Neural cell (in vitro differentiated cells): ENCODE data around the gene TIMM22.

ENCODE experiments used
- EP300 ChIP-seq: fragments of 450-650 bp; conservative IDR thresholded peaks from 2 replicates; pipeline ENCODE4 v1.6.1; 2014; ENCODE audit warnings: antibody characterized with exemption, mild to moderate bottlenecking, moderate library complexity; ENCODE audit not compliant: poor library complexity, severe bottlenecking
- EZH2 ChIP-seq: fragments of 200-600, 300-800 bp; shearing (Covaris generic), sonication (generic); IDR thresholded peaks from 2 replicates; pipeline ENCODE4 v1.6.1; 2014; ENCODE audit warnings: antibody characterized with exemption, low read length, borderline replicate concordance, mild to moderate bottlenecking; ENCODE audit not compliant: insufficient read depth, poor library complexity, severe bottlenecking
- MXI1 ChIP-seq: fragments of 450-650 bp; conservative IDR thresholded peaks from 2 replicates; pipeline ENCODE4 v1.6.1; 2014; ENCODE audit warnings: antibody characterized with exemption, mild to moderate bottlenecking; ENCODE audit not compliant: poor library complexity, severe bottlenecking
- POLR2AphosphoS5 ChIP-seq: IDR thresholded peaks from 2 replicates; pipeline ENCODE4 v1.6.1; 2012
- RAD21 ChIP-seq: fragments of 450-650 bp; conservative IDR thresholded peaks from 2 replicates; pipeline ENCODE4 v1.6.1; 2014; ENCODE audit warnings: antibody characterized with exemption, mild to moderate bottlenecking, moderate library complexity
- SMC3 ChIP-seq: fragments of 450-650 bp; conservative IDR thresholded peaks from 2 replicates; pipeline ENCODE4 v1.6.1; 2014; ENCODE audit warnings: antibody characterized with exemption, mild to moderate bottlenecking, moderate library complexity; ENCODE audit not compliant: poor library complexity
- TAF1 ChIP-seq: IDR thresholded peaks from 2 replicates; pipeline ENCODE4 v1.6.1; 2012; ENCODE audit warnings: low read depth
- TF ChIP-seq, protein P1 (sequence below): fragments of 450-650 bp; IDR thresholded peaks from 2 replicates; pipeline ENCODE4 v1.5.1; 2014; ENCODE audit warnings: antibody characterized with exemption, mild to moderate bottlenecking, moderate library complexity; ENCODE audit not compliant: poor library complexity, severe bottlenecking
- TF ChIP-seq, protein P2 (sequence below): IDR thresholded peaks from 2 replicates; pipeline ENCODE4 v1.6.1; 2012; ENCODE audit warnings: borderline replicate concordance

DNA sequence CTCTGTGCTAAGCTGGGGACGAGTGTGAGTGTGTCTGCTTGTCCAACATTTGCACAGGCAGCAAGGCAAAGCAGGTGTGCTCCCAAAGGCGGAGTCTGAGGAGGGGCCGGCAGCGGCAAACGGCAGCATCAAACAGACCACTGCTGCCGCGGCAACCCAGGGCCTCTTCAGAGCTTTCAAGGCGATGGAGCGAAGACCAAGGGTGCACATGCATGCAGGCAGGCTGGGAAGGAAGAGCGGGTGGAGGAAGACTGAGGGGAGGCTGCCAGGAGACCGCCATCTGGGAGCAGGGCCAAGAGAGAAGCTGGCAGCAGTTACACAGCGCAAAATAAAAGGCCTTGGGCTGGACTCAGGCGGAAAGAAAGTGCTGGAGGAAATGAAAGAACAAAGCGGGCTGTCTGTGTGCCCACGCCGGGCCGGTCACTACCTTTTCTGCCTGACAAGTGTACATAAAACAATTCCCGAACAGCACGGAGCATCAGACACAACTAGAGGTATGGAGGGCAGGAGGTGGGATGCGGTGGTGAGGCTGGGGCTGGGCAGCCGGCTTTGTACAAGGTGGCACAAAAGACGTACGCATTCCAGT, 8.5 kb downstream of the TIMM22 start:
- no peak for TF ChIP-seq POLR2AphosphoS5
- TF ChIP-seq TAF1, result no peak
- TF ChIP-seq, protein P1, sequence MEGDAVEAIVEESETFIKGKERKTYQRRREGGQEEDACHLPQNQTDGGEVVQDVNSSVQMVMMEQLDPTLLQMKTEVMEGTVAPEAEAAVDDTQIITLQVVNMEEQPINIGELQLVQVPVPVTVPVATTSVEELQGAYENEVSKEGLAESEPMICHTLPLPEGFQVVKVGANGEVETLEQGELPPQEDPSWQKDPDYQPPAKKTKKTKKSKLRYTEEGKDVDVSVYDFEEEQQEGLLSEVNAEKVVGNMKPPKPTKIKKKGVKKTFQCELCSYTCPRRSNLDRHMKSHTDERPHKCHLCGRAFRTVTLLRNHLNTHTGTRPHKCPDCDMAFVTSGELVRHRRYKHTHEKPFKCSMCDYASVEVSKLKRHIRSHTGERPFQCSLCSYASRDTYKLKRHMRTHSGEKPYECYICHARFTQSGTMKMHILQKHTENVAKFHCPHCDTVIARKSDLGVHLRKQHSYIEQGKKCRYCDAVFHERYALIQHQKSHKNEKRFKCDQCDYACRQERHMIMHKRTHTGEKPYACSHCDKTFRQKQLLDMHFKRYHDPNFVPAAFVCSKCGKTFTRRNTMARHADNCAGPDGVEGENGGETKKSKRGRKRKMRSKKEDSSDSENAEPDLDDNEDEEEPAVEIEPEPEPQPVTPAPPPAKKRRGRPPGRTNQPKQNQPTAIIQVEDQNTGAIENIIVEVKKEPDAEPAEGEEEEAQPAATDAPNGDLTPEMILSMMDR, result no peak
- TF ChIP-seq EZH2, result no peak
- TF ChIP-seq, protein P2, sequence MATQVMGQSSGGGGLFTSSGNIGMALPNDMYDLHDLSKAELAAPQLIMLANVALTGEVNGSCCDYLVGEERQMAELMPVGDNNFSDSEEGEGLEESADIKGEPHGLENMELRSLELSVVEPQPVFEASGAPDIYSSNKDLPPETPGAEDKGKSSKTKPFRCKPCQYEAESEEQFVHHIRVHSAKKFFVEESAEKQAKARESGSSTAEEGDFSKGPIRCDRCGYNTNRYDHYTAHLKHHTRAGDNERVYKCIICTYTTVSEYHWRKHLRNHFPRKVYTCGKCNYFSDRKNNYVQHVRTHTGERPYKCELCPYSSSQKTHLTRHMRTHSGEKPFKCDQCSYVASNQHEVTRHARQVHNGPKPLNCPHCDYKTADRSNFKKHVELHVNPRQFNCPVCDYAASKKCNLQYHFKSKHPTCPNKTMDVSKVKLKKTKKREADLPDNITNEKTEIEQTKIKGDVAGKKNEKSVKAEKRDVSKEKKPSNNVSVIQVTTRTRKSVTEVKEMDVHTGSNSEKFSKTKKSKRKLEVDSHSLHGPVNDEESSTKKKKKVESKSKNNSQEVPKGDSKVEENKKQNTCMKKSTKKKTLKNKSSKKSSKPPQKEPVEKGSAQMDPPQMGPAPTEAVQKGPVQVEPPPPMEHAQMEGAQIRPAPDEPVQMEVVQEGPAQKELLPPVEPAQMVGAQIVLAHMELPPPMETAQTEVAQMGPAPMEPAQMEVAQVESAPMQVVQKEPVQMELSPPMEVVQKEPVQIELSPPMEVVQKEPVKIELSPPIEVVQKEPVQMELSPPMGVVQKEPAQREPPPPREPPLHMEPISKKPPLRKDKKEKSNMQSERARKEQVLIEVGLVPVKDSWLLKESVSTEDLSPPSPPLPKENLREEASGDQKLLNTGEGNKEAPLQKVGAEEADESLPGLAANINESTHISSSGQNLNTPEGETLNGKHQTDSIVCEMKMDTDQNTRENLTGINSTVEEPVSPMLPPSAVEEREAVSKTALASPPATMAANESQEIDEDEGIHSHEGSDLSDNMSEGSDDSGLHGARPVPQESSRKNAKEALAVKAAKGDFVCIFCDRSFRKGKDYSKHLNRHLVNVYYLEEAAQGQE, result no peak
- TF ChIP-seq RAD21, result no peak
- TF ChIP-seq MXI1, result no peak
- no peak for TF ChIP-seq EP300
- TF ChIP-seq SMC3, result no peak
